NCI-H128 (cell line): ENCODE data around the gene GBGT1.

ENCODE experiments used
- DNase-seq: peaks from one replicate; lab custom pipeline; 2025; ENCODE audit not compliant: unreplicated experiment; lab: John Stamatoyannopoulos, UW

GBGT1 gene

DNA sequence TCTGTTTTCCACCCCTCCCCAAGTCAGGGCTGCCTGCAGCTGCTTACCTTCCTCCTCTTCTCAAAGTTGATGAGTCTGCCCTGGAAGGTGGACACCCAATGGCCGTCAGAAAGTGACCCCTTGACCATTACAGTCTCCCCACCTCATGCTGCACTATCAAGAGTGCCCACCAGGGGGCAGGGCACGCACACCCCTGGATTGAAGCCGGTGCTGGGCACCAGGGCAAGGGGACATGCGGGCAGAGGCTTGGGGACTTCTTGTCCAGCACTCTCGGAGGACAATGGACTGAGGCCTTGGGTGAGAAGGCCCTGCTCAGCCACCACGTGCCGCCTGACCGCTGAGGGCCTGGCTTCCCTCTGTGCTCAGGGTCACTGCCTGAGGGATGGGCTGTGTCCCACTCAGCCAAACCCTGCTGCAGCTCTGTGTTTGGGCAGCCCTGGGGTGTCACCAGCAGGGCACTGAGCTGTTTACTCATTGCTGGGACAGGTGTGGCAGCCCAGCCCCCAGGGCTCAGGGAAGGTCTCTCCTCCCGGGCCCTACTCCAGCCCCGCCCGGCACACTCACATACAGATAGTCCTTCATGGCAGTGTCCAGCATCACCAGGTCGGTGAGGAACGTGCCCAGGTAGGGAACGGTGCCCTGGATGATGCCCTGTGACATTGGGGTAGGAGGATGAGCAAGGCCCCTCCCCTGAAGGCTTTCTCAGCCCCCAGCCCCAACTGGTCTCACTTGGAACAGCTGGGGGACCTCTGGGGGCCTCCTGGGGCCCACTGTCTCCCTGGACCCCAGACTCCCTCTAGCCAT is 60.3 kb downstream of the GBGT1 start:
- DNase-seq, result no peak
